GM18951 (cell line): ENCODE results near the gene SGIP1.

Experiments
- POLR2A ChIP-seq: IDR thresholded peaks from 4 replicates; pipeline ENCODE4 v1.6.1; 2011; ENCODE audit warnings: mild to moderate bottlenecking; ENCODE audit not compliant: insufficient read length, insufficient read depth; ENCODE audit errors: extremely low read depth
- in situ Hi-C: fragments of 300-500 bp; cut with MboI; formaldehyde crosslinking; loops from one replicate; pipeline ENCODE4 v1.12.0; 2022; ENCODE audit warnings: low sequenced_read_pairs, mixed read lengths, inconsistent platforms; ENCODE audit not compliant: unreplicated experiment

The SGIP1 gene

DNA sequence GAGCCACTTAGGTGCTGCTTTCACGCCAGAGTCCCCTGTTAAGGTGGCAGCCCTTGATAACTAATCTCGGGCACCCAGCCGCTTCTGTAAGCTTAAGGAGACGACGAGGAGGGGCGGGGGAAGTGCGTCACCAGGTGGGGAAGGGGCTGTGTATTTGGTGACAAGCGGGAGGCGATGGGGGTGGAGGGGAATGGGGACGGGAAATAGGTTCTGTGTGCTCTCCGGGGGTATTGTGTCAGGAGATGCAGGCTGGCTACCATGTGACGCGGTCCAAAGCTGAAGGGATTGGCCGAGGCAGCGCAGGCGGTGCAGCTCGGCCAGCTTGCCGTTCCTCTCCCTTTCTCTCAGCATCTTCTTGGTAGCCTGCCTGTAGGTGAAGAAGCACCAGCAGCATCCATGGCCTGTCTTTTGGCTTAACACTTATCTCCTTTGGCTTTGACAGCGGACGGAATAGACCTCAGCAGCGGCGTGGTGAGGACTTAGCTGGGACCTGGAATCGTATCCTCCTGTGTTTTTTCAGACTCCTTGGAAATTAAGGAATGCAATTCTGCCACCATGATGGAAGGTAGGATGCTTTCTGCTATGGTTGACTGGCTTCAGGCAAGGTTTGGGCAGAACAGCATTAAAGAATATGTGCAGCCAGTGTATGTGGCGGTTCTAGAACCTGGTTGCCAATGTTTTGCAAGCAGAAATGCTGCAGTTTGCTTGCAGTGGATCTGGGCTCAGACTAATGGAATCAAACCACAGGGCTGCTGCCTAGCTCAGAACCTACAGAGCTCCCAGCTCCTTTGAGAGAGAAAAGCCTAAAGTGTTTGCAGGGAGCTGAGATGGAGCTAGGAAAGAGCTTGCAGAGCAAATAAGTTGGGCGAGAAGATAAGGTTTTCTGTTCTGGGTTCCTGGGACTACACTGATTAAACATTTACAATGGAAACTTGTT is at the start of gene SGIP1:
SGIP1 (plus strand) TSS at position 350 of the 937 bp plus-strand sequence; CDS start at position 556, 206 bp downstream.
- in situ Hi-C loops: no loop called here
- TF ChIP-seq POLR2A: no peak

DNA sequence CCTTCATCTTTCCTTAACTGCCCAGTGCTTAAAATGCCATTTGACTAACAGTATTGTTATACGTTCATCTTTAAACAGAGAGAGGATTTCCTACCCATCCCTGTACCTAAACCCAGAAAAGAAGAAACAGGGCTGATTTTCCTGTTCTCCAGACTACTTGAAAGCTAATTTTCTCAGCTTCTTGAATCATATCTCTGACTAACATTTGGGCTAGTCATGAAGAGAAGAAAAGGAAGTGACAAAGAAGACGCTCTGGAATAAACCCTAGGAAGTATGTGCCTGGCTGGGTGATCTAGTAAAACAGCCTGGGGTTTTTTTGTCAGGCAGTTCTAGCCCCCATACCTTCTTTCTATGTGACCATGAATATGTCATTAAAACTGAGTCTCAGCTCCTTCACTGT is 44.8 kb upstream of the SGIP1 start:
- in situ Hi-C loops: no loop called here
- no peak for TF ChIP-seq POLR2A

GRCh38 chr1:66489972-66490601 is 43.9 kb upstream of the SGIP1 start:
- no peak for TF ChIP-seq POLR2A

GRCh38 chr1:66490816-66491215 is 43.1 kb upstream of the SGIP1 start:
- TF ChIP-seq POLR2A: no peak
- in situ Hi-C loops: loop anchor here (10.0 kb wide), 1 partner anchor 1106 kb away; no protein-coding TSS in a partner anchor

More at GRCh38 chr1:66489972-66490601, 43.9 kb upstream of the SGIP1 start:
- in situ Hi-C loops: loop anchor here (10.0 kb wide), 1 partner anchor 1105 kb away; no protein-coding TSS in a partner anchor

DNA sequence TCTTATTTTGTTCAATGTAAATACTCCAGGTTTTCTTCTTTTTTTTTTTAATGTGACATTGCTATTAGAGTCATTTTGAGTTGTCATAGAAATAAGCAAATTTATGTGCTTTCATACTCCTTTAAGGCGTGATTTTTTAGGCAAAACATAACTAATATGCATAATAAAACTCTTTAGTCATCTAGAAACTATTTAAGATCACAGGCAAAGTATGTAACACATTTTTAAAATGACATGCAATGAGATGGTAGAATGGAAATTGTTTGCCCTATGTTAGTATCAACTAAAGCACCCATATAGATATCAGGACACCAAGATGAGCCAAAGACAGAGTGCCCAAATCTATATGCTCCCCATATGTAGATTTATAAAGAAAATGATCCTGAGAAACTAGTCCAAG is 41.5 kb upstream of the SGIP1 start:
- in situ Hi-C loops: loop anchor here (10.0 kb wide), 1 partner anchor 1108 kb away; no protein-coding TSS in a partner anchor
- no peak for TF ChIP-seq POLR2A

GRCh38 chr1:66493731-66494130 is 40.2 kb upstream of the SGIP1 start:
- no peak for TF ChIP-seq POLR2A
- in situ Hi-C loops: loop anchor here (10.0 kb wide), 1 partner anchor 1109 kb away; no protein-coding TSS in a partner anchor

- in situ Hi-C loops: loop anchor here (10.0 kb wide), 1 partner anchor 1110 kb away; no protein-coding TSS in a partner anchor
- no peak for TF ChIP-seq POLR2A
These were observed 39.5 kb upstream of the SGIP1 start for GRCh38 chr1:66494482-66494881.

DNA sequence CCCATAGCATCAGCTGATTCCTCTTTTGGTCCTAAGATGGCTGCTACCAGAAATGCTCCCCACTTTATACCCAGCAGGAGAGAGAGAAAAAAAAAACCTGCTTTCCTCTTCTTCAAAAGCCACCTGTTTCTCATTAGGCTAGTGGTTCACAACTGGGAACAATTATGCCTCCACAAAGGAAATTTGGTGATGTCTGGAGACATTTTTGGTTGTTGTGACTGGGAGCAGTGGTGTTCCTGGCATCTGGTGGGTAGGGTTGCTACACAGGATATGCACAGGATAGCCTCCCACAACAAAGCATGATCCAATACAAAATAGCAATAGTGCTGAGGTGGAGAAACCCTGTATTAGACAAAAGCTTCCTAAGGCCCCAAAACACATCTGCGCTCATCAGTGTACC is 38.5 kb upstream of the SGIP1 start:
- no peak for TF ChIP-seq POLR2A

DNA sequence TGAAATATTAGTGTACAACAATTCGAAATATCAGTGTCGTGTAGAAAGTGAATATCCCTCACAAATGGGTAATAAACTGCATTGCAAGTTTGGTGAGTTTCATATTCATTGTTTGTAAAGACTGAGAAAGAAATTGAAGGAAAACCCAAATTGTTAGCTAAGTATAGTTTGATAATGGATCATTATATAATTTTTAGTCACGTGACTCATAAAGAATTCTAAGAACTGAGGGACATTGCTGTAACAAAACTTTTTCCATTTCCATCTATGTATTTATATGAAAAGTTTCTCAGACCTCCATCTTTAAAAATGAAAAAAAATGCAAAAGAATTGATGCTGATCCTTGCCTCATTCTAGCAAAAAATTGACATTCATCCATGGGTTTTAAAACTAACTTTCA is 36.0 kb upstream of the SGIP1 start:
- in situ Hi-C loops: loop anchor here (10.0 kb wide), 1 partner anchor 1113 kb away; no protein-coding TSS in a partner anchor
- no peak for TF ChIP-seq POLR2A

More for the DNA sequence above, 38.5 kb upstream of the SGIP1 start:
- in situ Hi-C loops: loop anchor here (10.0 kb wide), 1 partner anchor 1111 kb away; no protein-coding TSS in a partner anchor

DNA sequence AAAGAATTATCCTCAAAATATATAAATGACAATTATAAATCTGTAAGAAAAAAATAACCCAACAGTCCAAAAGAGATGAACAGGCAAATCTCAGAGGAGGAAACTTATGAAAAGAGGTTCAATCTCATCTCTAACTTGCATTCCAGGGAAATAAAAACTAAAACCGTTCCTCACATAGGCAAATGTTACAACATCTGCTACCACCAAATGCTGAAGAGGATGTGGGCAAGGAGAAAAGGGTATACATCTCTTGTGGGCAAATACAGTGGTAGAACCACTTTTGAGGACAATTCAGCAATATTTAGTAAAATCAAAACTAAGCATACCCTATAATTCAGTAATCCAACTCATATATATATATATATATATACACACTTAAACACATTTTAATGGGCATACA is 33.7 kb upstream of the SGIP1 start:
- no peak for TF ChIP-seq POLR2A
- in situ Hi-C loops: no loop called here

DNA sequence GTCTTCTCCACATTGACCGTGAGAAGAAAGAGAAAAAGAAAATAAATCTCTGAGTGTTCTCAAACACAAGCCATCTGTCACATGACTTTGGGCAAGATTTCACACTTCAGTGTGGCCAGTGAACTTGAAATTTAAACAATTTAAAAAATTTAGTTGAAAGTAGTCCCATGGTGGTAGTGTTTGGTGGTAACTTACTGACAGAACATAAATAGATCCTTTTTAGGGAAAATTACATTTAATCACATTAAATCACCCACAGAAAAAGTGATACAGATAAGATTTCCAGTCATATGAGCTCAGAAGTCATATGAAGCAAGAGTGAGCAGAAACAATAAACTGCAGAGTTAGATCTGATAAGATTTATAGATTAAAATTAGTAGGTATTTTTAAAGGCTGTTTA is 31.9 kb upstream of the SGIP1 start:
- in situ Hi-C loops: no loop called here
- TF ChIP-seq POLR2A: no peak

DNA sequence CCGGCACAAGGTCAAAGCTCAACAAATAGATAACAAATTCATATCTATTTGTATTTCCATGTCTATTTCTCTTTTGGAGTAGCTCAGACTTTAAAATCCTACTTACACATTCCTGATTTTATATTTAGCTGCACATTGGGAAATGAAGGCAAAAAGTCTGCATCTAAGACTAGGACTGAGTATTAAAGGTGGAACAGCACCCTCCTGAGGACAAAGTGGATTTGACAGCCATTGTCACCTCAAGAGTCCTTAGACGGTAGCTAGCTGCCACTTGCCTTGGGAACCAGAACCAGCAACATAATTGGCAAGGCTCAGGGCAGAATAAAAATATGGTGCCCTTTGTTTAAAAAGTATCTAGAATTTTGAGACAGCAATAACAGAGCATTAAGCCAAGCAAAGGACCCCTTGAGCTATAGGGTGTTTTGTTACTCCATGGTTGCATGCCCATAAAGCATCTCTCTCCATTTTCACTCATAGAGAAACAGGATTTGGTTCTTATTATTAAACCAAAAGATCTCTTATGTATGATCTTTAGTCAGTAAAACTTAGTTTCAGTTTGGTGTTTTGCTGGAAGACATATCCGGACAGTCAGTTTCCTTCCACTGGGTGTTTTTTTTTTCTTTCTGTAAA is 30.0 kb upstream of the SGIP1 start:
- TF ChIP-seq POLR2A: no peak
- in situ Hi-C loops: no loop called here
